SHP77 treated with DMSO at 0.1 percent for 48 hours (cell line): ENCODE data around the gene GAREM1.

Experiments used
- DNase-seq: peaks from one replicate; lab custom pipeline; 2025; lab: John Stamatoyannopoulos, UW

GAREM1 gene

DNA sequence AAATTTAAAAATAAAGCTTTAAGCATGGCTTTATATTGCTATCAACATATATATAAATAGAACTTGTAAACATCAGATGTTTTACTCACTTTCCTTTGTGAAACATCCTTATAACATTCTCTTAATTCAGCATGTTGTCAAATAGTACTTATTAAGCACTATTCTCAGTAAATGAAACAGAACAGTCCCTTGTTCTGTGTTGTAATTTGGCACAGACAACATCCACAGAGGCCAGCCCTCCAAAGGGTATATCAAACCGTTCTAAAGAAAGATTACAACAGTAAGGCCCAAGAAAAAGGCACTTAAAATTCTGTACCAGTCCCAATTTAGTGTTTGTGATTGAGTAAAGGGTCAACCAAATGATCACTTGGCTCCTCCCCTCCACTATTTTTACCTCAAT, 46.0 kb downstream of the GAREM1 start:
- no peak for DNase-seq

DNA sequence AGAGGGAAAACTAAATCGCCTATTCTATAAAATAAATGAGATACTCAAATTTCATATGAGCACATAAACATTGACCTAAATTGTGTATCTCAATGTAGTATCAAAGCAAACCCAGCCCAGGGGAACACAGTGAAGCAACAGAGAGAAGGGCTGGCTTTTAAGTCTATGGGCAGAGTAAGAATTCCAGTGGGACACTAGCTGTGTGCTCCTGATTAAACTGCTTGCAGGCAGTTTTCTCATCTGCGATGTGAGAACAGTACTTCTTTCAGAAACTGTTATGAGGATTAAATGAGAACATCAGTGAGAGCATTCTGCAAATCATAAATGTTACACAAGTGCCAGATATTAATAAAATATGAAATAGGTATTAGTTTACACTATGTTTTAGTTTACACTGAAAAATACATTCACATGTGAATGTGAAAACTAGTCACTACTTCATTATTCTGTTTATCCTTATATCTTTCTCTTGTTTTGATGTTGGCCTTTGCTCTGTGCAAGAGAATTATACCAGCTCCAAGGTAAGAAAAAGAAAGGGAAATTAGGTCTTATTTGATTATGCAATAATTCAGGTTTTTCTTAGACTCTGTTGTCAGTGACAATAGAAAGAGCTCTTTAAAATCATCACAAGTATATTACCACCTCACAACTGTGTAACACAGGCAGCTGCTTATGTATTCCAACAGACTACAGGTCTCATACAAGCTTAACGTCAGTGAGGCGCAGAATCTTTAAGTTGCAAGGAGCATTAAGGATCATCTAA, 47.5 kb downstream of the GAREM1 start:
- no peak for DNase-seq

DNA sequence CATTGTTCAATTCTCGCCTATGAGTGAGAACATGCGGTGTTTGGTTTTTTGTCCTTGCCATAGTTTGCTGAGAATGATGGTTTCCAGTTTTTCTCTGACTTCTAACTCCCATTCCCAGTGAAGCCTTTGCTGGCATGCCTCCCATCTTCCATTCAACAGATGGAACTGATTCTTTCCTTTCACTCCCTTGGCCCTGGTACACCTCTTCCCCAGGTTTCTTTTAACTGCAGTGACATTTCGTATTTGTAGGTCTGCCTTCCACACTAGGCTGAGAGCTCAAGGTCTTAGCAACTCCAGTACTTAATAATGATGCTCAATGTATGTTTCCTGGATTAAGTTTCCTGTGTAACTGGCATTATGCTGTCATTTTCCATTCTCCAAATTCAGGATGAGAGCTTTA, 48.5 kb downstream of the GAREM1 start:
- DNase-seq, result no peak

DNA sequence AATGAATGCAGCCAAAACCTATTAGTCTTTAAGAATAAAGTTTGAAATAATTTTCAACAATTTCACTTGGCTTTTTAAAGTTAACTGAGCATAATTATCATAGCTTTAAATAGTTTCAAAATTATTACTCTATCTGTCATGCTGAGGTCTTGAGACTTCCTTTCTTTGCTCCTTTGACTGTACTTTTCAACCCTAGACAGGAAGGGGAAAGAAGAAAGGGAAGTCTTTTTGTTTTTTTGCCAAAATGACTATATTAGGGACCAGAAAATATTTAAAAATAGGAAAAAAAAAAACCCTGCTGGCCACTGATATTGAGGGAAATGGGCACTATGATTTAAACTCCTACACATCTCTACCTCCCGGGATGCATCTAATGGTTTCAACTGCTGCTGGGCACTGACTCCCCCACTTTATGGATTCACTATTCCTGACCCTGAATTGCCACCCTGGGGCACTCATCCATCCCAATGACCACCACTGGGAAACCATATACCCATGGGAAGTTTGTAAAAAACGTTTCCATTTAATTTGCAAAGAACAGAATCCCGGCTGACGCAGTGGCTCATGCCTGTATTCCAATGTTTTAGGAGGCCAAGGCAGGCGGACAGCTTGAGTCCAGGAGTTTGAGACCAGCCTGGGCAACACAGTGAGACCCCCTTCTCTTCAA, 50.5 kb downstream of the GAREM1 start:
- no peak for DNase-seq

- DNase-seq, result no peak
Observed at GRCh38 chr18:32418148-32418547, 52.5 kb downstream of the GAREM1 start.

GRCh38 chr18:32405588-32405987, 65.1 kb downstream of the GAREM1 start:
- DNase-seq, result no peak

DNA sequence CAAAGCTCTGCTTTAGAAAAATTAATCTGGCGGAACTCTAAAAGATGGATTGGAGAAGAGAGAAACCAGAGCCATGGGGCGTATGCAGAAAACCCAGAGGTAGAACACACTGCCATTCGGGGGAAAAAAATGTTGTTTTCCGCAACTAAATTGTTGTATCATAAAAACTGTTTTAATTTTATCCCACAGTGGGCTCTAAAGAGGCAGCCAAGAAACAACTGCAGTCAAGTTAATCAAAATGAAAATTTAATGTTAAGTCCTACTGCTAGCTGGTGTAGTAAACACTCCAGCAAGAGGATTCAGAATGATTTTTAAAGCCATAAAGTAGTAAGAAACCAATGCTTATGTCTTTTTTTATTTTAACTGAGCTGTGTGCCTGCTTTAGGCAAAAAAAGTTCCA, 69.1 kb downstream of the GAREM1 start:
- DNase-seq, result no peak

DNA sequence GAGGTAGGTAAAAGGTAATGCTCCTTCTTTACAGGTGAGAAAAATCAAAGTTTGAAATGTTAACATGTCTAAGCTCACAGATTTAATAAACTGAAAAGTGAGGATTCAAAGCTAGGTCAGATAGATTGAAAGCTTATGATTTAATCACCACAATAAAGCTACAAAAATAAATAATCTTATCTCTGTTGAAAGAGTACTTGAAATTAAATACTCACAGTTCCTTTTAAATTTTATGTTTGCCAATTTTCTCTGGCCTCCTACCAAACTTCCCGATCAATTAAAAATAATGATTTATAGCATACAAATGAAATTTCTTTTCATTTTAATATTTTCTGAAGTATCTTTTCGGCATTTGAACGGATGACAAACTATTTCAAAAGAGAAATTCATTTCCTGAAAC, 77.3 kb downstream of the GAREM1 start:
- no peak for DNase-seq

DNA sequence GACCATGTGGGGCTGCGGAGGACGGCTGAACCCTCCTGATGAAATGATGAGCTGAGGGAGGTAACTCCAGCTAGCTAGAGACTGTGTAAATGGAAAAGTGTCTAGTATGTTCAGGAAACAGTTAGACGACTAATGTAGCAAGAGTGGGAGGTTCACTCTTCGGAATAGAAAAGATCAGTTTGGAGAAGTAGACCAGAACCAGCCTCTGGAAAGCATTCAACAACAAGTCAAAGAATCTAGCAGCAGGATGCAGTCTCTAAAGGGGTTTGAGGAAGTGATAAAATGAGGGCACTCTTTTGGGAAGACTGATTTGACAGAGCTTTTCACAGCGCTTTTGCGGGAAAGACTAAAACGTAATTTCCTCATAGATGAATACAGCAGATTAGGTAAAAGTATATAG, 79.6 kb downstream of the GAREM1 start:
- DNase-seq, result no peak

DNA sequence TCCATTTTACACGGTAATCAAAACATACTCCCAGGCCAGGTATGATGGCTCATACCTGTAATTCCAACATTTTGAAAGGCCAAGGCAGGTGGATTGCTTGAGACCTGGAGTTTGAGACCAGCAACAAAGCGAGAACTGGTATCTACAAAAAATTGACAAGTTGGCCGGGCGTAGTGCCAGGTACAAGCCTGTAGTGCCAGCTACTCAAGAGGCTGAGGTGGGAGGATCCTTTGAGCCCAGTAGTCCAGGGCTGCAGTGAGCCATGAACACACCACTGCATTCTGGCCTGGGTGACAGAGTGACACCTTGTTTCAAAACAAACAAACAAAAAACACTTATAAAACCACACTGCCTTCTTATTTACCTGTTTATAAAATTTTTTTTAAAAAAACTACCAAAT, 80.8 kb downstream of the GAREM1 start:
- DNase-seq, result no peak

GRCh38 chr18:32389191-32389590, 81.5 kb downstream of the GAREM1 start:
- DNase-seq, result no peak

DNA sequence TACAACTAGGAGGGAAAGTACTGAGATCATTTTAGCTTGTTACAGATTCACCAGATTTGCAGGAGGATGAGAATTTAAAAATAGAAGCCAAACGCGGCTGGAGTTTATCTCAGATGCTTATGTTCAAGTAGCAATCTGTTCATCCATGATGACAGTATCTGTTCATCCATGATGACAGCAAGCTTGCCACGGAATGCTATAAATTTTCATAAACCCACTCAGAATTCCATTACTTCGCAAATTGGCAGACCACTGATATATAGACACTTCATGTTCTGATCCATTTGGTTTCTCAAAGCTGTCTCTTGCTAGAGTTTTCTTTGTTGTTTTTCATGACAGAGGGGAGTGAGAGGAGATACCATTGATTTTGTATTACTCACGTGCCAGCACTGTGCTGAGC, 84.2 kb downstream of the GAREM1 start:
- DNase-seq, result no peak

- DNase-seq, result no peak
Observed at GRCh38 chr18:32383050-32383819, 87.4 kb downstream of the GAREM1 start.

DNA sequence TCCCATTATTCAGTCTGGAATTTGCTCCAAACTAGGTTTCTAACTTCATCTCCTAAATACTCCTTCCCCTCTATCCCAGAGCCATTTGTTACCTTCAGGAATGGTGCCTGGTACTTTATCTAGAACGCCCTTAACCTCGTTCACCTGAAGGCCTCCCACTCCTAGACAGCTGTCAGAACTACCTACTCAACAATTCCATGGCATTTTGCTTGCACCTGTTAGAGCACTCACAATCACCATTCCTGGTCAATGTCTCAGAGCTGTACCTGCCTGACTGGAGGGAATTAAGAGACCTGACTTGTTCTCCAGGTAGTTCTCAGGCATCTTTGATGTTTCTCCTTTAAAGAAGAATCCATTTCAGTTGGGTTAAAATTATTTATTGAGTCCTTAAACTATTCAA, 88.9 kb downstream of the GAREM1 start:
- no peak for DNase-seq

DNA sequence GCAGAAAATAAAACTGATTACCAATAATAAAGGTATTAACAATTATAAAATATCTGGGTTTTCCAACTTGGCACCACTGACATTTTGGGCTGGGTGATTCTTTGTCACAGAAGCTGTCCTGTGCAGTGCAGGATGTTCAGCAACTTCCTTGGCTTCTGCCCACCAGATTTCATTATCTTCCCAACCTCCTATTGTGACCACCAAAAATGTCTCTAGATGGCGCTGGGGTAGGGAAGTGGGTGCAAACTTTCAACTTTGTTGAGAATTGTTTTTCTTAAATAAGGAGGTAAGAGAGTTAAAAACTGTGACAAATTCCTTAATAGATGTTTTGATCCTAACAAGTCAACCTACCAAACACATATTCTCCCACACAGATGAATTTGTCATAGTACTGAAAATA, 90.1 kb downstream of the GAREM1 start:
- DNase-seq, result no peak

DNA sequence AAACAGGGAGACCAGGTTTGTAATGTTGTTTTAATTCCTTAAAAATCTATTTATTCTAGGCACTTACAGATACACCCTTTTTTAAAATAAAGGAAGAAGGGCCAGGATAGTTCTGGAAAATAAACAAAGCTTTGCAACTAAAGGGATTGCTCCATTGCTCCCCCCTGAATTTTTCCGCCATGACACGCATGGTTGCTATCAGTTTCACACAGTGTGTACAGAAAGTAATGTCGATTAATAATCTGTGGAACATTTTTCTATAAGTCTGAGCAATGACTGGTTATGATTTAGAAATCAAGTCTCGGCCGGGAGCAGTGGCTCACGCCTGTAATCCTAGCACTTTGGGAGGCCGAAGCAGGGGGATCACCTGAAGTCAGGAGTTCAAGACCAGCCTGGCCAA, 90.8 kb downstream of the GAREM1 start:
- no peak for DNase-seq

GRCh38 chr18:32378705-32379104, 92.0 kb downstream of the GAREM1 start:
- peak; percentile 93 for DNase-seq

DNA sequence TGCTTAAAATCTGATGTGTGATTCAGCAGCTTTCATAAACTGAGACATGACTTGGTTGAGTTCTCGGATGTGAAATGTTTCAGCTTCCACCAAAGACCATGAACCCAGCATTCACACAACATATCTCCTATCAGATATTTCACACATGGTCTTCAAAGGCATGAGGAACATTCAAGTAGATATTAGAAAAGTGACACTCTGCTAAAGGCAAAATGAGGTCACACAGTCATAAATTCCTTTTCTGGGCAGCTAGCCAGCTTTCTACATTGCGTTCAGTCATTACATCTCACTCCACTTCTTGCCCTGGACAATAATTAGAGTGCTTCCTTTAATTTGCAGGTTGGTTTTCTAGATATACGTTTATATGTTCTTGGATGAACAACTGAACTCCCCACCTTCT, 96.7 kb downstream of the GAREM1 start:
- peak; percentile 80 for DNase-seq

GRCh38 chr18:32373505-32373904, 97.2 kb downstream of the GAREM1 start:
- DNase-seq, result peak; percentile 43

- DNase-seq, result peak; percentile 87
Observed at GRCh38 chr18:32372381-32373061, 98.2 kb downstream of the GAREM1 start.

DNA sequence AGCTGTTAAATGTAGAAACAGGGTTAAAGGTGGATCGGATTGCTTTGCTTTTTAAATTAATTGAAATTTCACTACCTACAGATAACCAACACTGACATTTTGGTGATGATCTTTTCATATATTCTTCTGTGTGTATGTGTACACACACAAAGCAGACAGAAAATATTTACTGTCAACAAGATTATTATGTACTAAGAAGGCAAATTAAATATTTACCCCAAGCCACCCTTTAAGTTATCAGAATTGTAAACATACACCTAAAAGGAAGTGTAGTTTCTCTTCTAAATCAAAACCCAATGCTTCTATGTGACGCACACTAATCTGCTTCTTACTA, 98.7 kb downstream of the GAREM1 start:
- DNase-seq, result no peak

GRCh38 chr18:32371384-32371783, 99.3 kb downstream of the GAREM1 start:
- no peak for DNase-seq

DNA sequence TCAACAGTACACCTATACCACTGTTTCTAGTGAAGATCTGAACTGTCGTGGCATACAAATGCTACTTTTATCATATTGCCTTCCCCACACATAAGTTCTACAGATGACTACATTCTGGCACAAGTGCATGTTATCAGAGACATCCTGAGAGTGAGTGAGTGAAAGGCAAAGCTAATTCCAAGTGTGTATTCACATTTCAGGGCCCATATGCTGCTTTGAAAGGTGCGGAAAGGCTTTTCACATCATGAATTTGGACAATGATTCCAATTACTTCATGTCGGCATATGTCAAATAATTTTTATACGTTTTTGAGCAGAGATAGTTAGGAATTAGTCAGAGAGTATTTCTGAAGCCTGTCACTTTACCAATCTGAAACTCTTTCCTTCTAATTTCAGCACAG, 101.7 kb downstream of the GAREM1 start:
- no peak for DNase-seq
